ENCODE results near the gene TMPRSS13. TPM values are rescaled to one million over a fixed set of nuclear protein-coding genes. Genes with fewer than 3 reads are reported as not detected.

Gene TMPRSS13
- total RNA-seq, 1 experiment from 2014 or later = 0.50 TPM

DNA sequence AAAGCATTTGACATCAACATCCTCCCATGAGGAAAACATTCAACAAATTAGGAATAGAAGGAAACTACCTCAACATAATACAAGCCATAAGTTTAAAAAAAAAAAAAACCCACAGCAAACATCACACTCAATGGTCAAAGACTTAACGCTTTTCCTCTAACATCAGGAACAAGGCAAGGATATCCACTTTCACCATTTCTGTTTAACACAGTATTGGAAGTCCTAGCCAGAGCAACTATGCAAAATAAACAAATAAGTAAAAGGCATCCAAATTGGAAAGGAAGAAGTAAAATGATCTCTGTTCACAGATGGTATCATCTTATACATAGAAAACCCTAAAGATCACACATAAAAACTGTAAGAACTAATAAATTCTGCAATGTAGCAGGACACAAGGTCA, 65.8 kb downstream of the TMPRSS13 start:
- H4K8ac ChIP-seq (replicated peaks; ENCODE audit: insufficient read length, low read depth, low read length) = no peak overlapping the region
- TF ChIP-seq, protein P1, sequence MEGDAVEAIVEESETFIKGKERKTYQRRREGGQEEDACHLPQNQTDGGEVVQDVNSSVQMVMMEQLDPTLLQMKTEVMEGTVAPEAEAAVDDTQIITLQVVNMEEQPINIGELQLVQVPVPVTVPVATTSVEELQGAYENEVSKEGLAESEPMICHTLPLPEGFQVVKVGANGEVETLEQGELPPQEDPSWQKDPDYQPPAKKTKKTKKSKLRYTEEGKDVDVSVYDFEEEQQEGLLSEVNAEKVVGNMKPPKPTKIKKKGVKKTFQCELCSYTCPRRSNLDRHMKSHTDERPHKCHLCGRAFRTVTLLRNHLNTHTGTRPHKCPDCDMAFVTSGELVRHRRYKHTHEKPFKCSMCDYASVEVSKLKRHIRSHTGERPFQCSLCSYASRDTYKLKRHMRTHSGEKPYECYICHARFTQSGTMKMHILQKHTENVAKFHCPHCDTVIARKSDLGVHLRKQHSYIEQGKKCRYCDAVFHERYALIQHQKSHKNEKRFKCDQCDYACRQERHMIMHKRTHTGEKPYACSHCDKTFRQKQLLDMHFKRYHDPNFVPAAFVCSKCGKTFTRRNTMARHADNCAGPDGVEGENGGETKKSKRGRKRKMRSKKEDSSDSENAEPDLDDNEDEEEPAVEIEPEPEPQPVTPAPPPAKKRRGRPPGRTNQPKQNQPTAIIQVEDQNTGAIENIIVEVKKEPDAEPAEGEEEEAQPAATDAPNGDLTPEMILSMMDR (conservative IDR thresholded peaks at IDR 0.05) = no peak

More for the DNA sequence above, 65.8 kb downstream of the TMPRSS13 start:
- no peak overlapping the region for H2BK15ac ChIP-seq (ENCODE audit: low read depth, low read length)
- H2BK5ac ChIP-seq (ENCODE audit: insufficient read length, low read length) = no peak overlapping the region
- WGBS (ENCODE audit: extremely low coverage, insufficient read length, low lambda C conversion rate) = no CpG with 5 or more reads among the region's 1 CpG
- H3K4me1 ChIP-seq (ENCODE audit: insufficient read depth, low read length) = peaks cover 3% of the 10 kb centered on the region; the same call in 1 of the 2 replicates
- DNase-seq = no peak
- no peaks in the 10 kb centered on the region for H3K79me1 ChIP-seq (ENCODE audit: insufficient read depth, low read depth, low read length, poor library complexity, severe bottlenecking)
- H3K9me3 ChIP-seq (ENCODE audit: control insufficient read depth, low read depth, low read length) = no peaks in the 10 kb centered on the region
- H3K27ac ChIP-seq (ENCODE audit: insufficient read length, low read depth, low read length) = no peak overlapping the region
- H3K27ac Mint-ChIP-seq = no peak overlapping the region
- H3K56ac ChIP-seq (ENCODE audit: insufficient read length, low read depth, low read length) = no peak overlapping the region
- H3K23ac ChIP-seq (ENCODE audit: insufficient read length, low read depth, low read length) = no peak overlapping the region
- H3K4me3 Mint-ChIP-seq = no peak overlapping the region
- peaks cover 6% of the 10 kb centered on the region for H3K27me3 Mint-ChIP-seq (ENCODE audit: low read depth)
- no peak overlapping the region for H2BK20ac ChIP-seq (ENCODE audit: low read depth, low read length, poor library complexity, severe bottlenecking)
- no peaks in the 10 kb centered on the region for H4K20me1 ChIP-seq (ENCODE audit: control insufficient read depth, insufficient read depth, insufficient read length)
- no peak overlapping the region for H3K9ac ChIP-seq (ENCODE audit: extremely low read depth, insufficient read length, low read length)
- no peak overlapping the region for H4K5ac ChIP-seq (ENCODE audit: insufficient read length, low read depth, low read length)
- H3K4ac ChIP-seq (ENCODE audit: low read depth, low read length) = no peak overlapping the region
- no peak overlapping the region for H3K14ac ChIP-seq (ENCODE audit: insufficient read depth, low read length)
- H2BK120ac ChIP-seq (ENCODE audit: low read depth, low read length, poor library complexity, severe bottlenecking) = no peak overlapping the region
- no peaks in the 10 kb centered on the region for H3K79me2 ChIP-seq (ENCODE audit: insufficient read depth, low read length)
- no peak overlapping the region for H3K18ac ChIP-seq (ENCODE audit: insufficient read length, low read depth, low read length)
- no peak overlapping the region for H4K91ac ChIP-seq (ENCODE audit: insufficient read length, low read depth, low read length)
- no peak overlapping the region for H3K4me2 ChIP-seq (ENCODE audit: insufficient read depth, insufficient read length, low read length)
- no peaks in the 10 kb centered on the region for H3K36me3 Mint-ChIP-seq (ENCODE audit: insufficient read depth in 1 of 3, low read depth in 3 of 3)
- no peak overlapping the region for H2BK12ac ChIP-seq (ENCODE audit: insufficient read length, low read depth, low read length)
- H3T11ph ChIP-seq (ENCODE audit: low read length) = no peak overlapping the region
- H3K9me3 Mint-ChIP-seq = no peaks in the 10 kb centered on the region
- no peak overlapping the region for H2AFZ ChIP-seq (ENCODE audit: low read length)
- no peaks in the 10 kb centered on the region for H3K27me3 ChIP-seq (ENCODE audit: insufficient read depth, low read length)
- H2AK5ac ChIP-seq (ENCODE audit: insufficient read length, low read length) = no peak overlapping the region
- H3K23me2 ChIP-seq (ENCODE audit: insufficient read length, low read depth, low read length, poor library complexity, severe bottlenecking) = no peaks in the 10 kb centered on the region
- peaks cover 15 to 31% of the 10 kb centered on the region in 2 experiments for H3K4me1 Mint-ChIP-seq
